Activated T-cell treated with anti-CD3 and anti-CD28 coated beads, Interleukin-2, amount 50 U/mL, for 72 hours (primary cell): Measurements from ENCODE around the gene IL1R1. TPM values are rescaled to one million over a fixed set of nuclear protein-coding genes. Genes with fewer than 3 reads are reported as not detected.
"Not testable (repeated sequence)": the region's sequence is repeated elsewhere in the genome, so short reads cannot be mapped to it uniquely, and the experiment has no call there.

Experiments used
- ATAC-seq, 2 donors: fragments of 150-1000 bp; cut with Tn5 transposase; replicated peaks in 1 of 2; 2 replicates each; pipeline ENCODE4 v1.10.0; 2021; ENCODE audit warnings: moderate library complexity in 2 of 2, mild to moderate bottlenecking in 1 of 2
- DNase-seq, 2 donors: peaks; one replicate each; pipeline ENCODE4 v3.0.0; 2021 to 2022; ENCODE audit warnings: mixed read lengths in 1 of 2
- H3K27ac Mint-ChIP-seq: one replicate; pipeline ENCODE4 v1.8.0; 2022; ENCODE audit warnings: mild to moderate bottlenecking, moderate library complexity, mixed read lengths
- H3K27me3 Mint-ChIP-seq: one replicate; pipeline ENCODE4 v1.8.0; 2022; ENCODE audit warnings: low read depth, mixed read lengths
- H3K36me3 Mint-ChIP-seq, 2 donors: one replicate each; pipeline ENCODE4 v1.8.0; 2022; ENCODE audit warnings: mixed read lengths in 2 of 2, mild to moderate bottlenecking in 1 of 2; ENCODE audit not compliant: insufficient read depth in 2 of 2
- H3K4me1 Mint-ChIP-seq: one replicate; pipeline ENCODE4 v1.8.0; 2022; ENCODE audit warnings: low read depth, mixed read lengths
- H3K4me3 Mint-ChIP-seq, 2 donors: one replicate each; pipeline ENCODE4 v1.8.0; 2022; ENCODE audit warnings: mild to moderate bottlenecking in 2 of 2, mixed read lengths in 2 of 2, moderate library complexity in 2 of 2
- H3K9me3 Mint-ChIP-seq, 2 donors: one replicate each; pipeline ENCODE4 v1.8.0; 2022; ENCODE audit warnings: mixed read lengths in 2 of 2
- total RNA-seq, 2 donors: library from RNA; stranded (reverse); gene quantifications; one replicate each; pipeline ENCODE4 v1.2.3, GENCODE V29; 2022

The IL1R1 gene
- total RNA-seq, 2 donors from 2014 or later, result 14.3 to 14.5 TPM

DNA sequence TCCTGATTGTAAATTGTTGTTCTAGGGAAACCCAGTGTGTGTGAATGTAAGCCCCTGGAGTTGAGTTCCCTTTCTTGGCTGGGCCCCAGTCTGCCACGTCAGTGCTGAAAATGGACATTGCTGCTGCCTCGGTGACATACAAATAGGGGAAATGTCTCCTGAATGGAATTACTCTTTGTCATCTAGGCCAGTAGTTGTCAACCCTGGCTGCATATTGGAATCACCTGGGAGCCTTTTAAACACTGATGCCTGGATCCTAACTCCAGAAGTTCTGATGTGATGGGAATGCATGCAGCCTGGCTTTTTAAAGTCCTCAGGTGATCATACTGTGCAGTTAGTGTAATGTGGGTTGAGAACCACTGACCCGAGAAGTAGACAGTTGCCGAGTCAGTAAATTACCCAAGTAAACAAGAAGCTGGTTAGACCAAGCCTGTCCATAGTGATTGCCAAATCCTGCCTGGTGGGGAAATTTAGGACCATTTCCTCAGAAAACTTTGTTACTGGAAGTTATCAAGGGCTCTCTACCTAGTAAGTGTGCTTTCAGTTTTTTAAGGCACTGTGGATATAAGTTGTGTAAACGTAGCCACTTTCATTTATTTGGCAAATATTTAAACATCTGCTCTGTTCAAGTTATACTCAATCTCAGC, 27.6 kb upstream of the IL1R1 start:
- ATAC-seq, result no peak
- Mint-ChIP-seq H3K36me3 (peaks cover 14 to 15% of the 10 kb centered on the region in 2 donors), H3K4me3 (peak overlapping the region; percentile 31 to 43), H3K4me1 (peaks cover 80% of the 10 kb centered on the region), H3K9me3 (peaks cover 3% of the 10 kb centered on the region in 2 donors), H3K27ac (peak overlapping the region; percentile 28), H3K27me3 (peaks cover 17% of the 10 kb centered on the region)
- DNase-seq, result no peak

DNA sequence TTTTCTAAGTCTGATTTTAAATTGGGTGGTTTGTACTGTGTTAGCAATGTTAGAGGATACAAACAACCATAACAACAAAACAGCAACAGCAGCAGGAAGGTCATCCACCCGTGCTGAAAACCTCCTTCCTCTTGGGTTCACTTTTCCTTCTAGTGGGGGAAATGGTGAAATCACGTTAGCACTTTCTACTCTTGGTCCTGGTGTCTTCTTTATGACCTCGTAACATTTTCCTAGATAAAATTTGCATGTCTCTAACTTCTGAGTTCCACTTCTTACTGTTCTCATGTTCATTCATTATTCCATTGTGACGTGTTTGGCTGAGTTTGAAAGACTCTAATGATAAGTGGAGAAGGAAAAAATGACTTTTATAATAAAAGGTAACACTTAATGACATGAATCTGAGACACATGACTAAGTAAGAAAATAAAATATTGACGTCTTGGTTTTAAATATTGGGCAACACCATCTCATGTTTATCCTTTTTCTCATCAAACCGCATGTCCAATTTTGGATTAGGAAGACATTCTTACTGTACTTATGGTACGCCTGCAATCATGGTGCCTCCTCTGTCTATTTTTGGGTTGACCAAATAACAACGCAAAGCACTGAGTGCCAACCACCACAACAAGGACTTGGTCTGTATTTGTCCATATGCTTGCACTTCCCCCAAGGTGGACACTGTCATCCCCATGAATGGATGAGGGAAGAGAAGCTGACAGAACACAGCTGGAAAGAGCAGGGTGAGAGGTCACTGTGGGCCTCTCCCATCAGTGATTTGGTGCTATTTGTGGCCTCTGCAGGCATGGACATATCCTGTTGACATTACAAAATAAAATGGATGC, 25.7 kb upstream of the IL1R1 start:
- Mint-ChIP-seq H3K9me3 (peaks cover 3% of the 10 kb centered on the region in 2 donors), H3K36me3 (peaks cover 12 to 19% of the 10 kb centered on the region in 2 donors), H3K4me3 (peak overlapping the region; percentile 53 to 57), H3K27ac (peak overlapping the region; percentile 14), H3K4me1 (peaks cover 70% of the 10 kb centered on the region), H3K27me3 (peaks cover 17% of the 10 kb centered on the region)
- DNase-seq, result no peak
- ATAC-seq, result peak in 1 of 2 donors; percentile 38

DNA sequence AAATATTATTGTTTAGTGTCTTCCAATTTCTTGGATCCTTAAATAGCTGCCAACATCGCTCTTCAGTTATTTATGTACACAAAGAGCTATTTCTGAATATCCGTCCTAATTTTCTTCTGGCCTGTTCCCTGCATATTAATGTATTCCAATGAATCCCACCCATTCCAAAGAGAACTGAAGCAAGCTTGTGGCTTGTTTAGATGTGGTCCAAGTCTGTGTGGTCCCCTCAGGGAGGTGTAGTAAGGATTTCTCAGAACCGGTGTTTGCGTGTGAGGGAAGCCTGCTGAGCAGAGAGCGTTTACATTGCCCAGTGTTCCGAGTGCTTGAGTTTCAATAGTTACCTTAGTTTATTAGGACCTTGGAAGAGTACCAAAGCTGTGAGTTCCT, 25.1 kb upstream of the IL1R1 start:
- no peaks in the 10 kb centered on the region for H3K9me3 Mint-ChIP-seq
- peaks cover 17% of the 10 kb centered on the region for H3K27me3 Mint-ChIP-seq
- H3K27ac Mint-ChIP-seq, result no peak overlapping the region
- peaks cover 63% of the 10 kb centered on the region for H3K4me1 Mint-ChIP-seq
- DNase-seq, result no peak
- H3K4me3 Mint-ChIP-seq, result no peak overlapping the region
- ATAC-seq, result no peak
- H3K36me3 Mint-ChIP-seq, result peaks cover 8 to 19% of the 10 kb centered on the region in 2 donors

DNA sequence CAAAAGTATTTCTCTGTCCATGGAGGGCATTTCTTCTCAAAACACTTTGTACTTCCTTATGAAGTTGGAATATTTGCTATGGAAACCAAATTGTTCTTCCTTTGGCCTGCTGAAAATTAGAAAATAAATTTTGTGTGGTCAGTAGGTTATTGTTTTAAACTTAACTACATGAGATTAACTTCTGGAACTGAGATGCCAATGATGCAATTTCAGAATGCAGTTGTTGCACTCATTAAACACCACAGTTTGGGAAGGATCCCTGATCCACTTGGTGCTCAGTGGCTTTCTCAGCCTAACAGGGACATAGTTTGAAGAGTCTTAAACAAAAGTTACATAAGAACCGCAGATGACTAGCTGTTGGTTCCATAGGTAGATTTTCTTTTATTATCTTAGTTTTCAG, 23.3 kb upstream of the IL1R1 start:
- H3K27ac Mint-ChIP-seq, result no peak overlapping the region
- H3K9me3 Mint-ChIP-seq, result peaks cover 0 to 1% of the 10 kb centered on the region in 2 donors
- DNase-seq (no peak), ATAC-seq (no peak)
- H3K4me3 Mint-ChIP-seq, result no peak overlapping the region
- peaks cover 46% of the 10 kb centered on the region for H3K4me1 Mint-ChIP-seq
- peaks cover 7 to 19% of the 10 kb centered on the region in 2 donors for H3K36me3 Mint-ChIP-seq
- H3K27me3 Mint-ChIP-seq, result peaks cover 17% of the 10 kb centered on the region

DNA sequence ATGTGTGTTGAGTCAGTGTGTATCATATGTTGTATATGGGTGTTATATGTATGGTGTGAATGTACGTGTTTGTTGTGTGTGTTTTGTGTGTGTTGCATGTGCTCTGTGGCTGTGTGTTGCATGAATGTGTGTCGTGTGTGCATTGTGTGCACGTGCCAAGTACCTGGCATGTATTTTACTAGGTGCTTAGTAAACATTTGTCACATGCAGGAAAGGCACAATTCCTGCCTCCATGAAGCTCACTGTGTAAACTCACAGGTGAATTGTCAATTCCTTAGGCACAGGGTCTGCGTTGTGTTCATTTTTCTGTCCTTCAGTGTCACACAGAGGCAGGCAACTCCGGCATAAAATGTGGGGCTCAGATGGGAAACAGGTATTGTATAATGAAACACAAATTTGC, 22.3 kb upstream of the IL1R1 start:
- ATAC-seq (peak; percentile 41 to 53), DNase-seq (no peak)
- Mint-ChIP-seq H3K36me3 (peaks cover 10 to 25% of the 10 kb centered on the region in 2 donors), H3K27ac (no peak overlapping the region), H3K4me1 (peaks cover 38% of the 10 kb centered on the region), H3K9me3 (peaks cover 2 to 4% of the 10 kb centered on the region in 2 donors), H3K27me3 (peaks cover 19% of the 10 kb centered on the region), H3K4me3 (no peak overlapping the region)

DNA sequence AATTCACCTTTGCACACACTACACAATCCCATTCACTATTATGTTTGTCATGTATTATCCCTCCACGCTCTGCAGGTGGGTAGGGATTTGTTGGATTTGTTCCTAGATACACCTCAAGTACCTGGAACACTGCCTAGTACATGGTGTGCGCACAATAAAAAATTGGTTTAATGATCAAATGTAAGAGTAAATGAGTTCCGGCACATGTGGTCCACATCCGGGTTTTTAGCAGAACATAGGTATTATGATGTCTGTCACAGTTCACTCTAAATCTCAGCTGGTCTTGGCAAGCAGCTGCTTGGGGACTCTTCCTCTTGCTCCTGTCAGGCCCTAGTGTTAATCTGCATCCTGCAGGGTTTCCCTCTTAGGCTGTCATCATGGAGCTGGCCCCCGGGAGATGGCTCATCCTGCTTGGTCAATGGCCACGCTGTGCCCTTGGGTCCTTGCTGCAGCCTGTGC, 21.8 kb upstream of the IL1R1 start:
- ATAC-seq (no peak), DNase-seq (no peak)
- H3K27ac Mint-ChIP-seq, result no peak overlapping the region
- H3K36me3 Mint-ChIP-seq, result peaks cover 6 to 23% of the 10 kb centered on the region in 2 donors
- H3K27me3 Mint-ChIP-seq, result peaks cover 19% of the 10 kb centered on the region
- peaks cover 38% of the 10 kb centered on the region for H3K4me1 Mint-ChIP-seq
- no peak overlapping the region for H3K4me3 Mint-ChIP-seq
- H3K9me3 Mint-ChIP-seq, result peaks cover 3 to 5% of the 10 kb centered on the region in 2 donors

DNA sequence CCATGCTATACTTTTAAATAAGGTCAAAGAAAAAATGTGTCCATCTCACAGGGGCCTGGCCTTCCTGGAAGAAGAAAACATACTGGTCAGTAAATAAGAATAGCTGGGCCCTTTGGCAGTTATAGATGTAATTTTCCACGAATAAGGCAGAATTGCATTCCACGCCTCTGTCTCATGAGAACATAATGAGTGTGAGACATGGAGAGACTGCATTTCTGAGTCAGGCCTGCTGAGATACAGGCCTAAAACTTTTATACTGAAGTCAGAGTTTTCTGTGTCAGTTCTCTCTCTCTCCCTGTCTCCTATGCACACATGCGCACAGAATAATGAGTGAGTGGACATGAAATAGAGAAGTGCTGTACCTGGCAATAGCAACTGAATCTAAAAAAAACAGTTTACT, 20.4 kb upstream of the IL1R1 start:
- H3K4me3 Mint-ChIP-seq, result no peak overlapping the region
- H3K27me3 Mint-ChIP-seq, result peaks cover 11% of the 10 kb centered on the region
- DNase-seq (no peak), ATAC-seq (no peak)
- H3K4me1 Mint-ChIP-seq, result peaks cover 38% of the 10 kb centered on the region
- H3K27ac Mint-ChIP-seq, result no peak overlapping the region
- H3K9me3 Mint-ChIP-seq, result peaks cover 4 to 7% of the 10 kb centered on the region in 2 donors
- H3K36me3 Mint-ChIP-seq, result peaks cover 8 to 30% of the 10 kb centered on the region in 2 donors

DNA sequence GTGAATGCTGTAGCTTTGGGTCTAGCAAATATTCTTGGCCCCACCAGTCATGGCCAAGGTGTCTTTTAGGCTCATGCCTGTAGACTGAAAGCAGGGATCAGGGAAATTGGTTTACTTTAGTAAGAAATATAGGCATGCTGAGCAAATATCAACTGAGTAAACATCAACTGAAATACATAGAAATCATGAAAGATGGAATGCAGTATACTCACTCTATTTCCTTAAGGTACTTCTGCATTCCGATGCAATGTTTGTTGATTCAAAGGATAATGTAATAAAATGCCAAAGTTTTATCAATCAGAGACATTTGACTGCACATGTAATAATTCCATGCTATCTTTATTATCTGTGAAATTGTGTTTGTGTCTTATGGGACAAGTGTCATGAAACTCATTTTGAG, 19.6 kb upstream of the IL1R1 start:
- no peak for ATAC-seq
- H3K9me3 Mint-ChIP-seq, result peaks cover 4 to 8% of the 10 kb centered on the region in 2 donors

DNA sequence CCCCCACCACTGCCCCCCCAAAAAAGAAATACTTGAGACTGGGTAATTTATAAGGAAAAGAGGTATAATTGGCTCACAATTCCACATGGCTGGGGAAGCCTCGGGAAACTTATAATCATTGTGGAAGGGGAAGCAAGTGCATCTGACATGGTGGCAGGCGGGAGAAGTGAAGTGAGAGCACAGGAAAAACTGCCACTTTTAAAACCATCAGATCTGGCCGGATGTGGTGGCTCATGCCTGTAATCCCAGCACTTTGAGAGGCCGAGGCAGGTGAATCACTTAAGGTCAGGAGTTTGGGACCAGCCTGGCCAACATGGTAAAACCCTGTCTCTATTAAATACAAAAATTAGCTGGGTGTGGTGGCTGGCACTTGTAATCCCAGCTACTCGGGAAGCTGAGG, 18.1 kb upstream of the IL1R1 start:
- Mint-ChIP-seq H3K36me3 (peaks cover 13 to 31% of the 10 kb centered on the region in 2 donors), H3K9me3 (peaks cover 7 to 12% of the 10 kb centered on the region in 2 donors), H3K27me3 (peaks cover 11% of the 10 kb centered on the region), H3K4me1 (peaks cover 46% of the 10 kb centered on the region)
- DNase-seq, ATAC-seq, H3K27ac Mint-ChIP-seq, H3K4me3 Mint-ChIP-seq: not testable (repeated sequence)

More for the DNA sequence above, 19.6 kb upstream of the IL1R1 start:
- Mint-ChIP-seq H3K27me3 (peaks cover 11% of the 10 kb centered on the region), H3K4me3 (no peak overlapping the region), H3K4me1 (peaks cover 40% of the 10 kb centered on the region), H3K27ac (no peak overlapping the region), H3K36me3 (peaks cover 8 to 31% of the 10 kb centered on the region in 2 donors)
- no peak for DNase-seq

DNA sequence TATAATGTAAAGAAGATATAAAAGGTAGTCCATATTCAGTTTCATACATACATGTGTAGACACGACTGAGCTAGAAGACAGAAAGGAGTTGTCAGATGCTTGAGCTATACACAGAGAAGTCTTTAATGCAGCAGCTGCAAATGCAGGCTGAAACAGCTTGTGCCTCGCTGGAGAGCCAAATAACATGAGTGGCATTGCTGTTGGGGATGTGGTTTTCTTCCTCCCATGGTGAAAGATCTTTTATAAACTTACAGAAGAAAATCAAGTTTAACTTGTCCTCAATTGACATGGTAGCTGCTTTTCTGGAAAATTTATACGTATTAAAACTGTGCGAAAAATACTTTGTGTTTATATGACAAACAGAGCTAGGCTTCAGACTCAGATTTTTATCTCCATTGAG, 16.4 kb upstream of the IL1R1 start:
- Mint-ChIP-seq H3K36me3 (peaks cover 19 to 38% of the 10 kb centered on the region in 2 donors), H3K4me1 (peaks cover 45% of the 10 kb centered on the region), H3K4me3 (no peak overlapping the region), H3K9me3 (peaks cover 9 to 15% of the 10 kb centered on the region in 2 donors), H3K27me3 (peaks cover 11% of the 10 kb centered on the region), H3K27ac (no peak overlapping the region)
- ATAC-seq (no peak), DNase-seq (no peak)

DNA sequence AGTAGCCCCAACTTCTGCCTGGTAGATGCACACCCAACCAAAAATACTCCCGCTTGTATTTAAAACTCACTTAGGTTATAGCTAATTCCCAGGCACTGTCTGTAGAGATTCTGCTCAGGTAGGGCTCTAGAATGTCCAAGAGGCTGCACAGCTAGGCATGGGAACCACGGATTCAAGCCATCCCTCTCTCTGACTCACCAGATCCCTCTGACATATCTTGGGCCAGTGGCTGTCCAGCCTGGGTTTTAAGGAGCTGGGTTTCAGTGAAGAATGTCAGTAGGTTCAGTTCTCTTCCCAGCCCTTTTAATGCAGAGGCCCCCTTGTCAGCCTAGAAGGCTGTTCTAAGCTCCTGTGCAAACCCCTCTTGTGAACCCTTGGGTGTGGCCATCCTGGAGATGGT, 15.9 kb upstream of the IL1R1 start:
- DNase-seq (no peak), ATAC-seq (no peak)
- peaks cover 24 to 39% of the 10 kb centered on the region in 2 donors for H3K36me3 Mint-ChIP-seq
- H3K4me3 Mint-ChIP-seq, result no peak overlapping the region
- peaks cover 14 to 18% of the 10 kb centered on the region in 2 donors for H3K9me3 Mint-ChIP-seq
- peaks cover 45% of the 10 kb centered on the region for H3K4me1 Mint-ChIP-seq
- no peak overlapping the region for H3K27ac Mint-ChIP-seq
- H3K27me3 Mint-ChIP-seq, result peaks cover 11% of the 10 kb centered on the region

DNA sequence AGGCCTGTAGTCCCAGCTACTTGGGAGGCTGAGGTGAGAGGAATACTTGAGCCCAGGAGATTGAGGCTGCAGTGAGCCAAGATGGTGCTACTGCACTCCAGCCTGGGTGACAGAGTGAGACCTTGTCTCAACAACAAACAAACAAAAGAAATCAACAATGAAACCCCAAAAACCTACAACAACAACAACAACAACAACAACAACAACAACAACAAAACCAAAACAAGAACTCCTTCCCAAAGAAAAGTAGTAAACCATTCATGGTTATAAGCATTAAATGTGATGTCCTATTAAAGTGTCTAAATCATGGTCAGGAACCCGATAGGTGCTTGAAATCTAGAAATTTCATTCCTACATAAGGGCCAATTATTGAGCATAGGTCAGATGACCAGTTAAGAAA, 13.5 kb upstream of the IL1R1 start:
- H3K4me3 Mint-ChIP-seq, result no peak overlapping the region
- H3K36me3 Mint-ChIP-seq, result peaks cover 25 to 46% of the 10 kb centered on the region in 2 donors
- H3K4me1 Mint-ChIP-seq, result peaks cover 50% of the 10 kb centered on the region

DNA sequence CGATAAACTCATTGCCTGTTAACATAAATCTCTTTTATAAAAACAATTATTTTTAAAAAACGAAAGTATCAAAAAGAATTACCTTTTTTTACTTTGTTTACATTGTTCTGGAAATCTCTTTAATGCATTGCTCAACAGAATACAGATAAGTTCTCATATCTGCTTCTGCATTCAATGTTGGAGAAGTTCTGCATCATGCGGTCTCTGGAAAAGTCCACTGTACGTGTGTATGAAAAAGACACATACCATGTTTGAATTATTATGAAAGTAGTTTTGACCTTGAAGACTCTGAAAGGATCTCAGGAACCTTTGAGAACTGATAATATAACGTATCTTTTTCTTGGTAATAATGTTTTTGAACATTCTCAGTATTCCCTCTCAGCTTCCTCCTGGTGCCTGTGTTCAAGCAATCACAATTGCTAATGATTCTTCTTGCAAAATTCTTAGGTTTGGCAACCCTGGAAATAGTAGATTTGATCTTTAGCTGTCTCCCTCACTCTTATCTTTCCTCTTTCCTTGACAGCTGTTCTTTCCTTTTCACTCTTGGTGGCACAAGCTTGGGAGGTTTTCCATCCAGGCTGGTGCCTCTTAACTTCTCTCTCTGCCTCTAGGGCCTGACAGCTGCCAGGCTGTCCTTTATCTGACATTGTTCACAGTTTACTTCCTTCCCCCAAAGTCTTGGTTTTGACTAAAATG, 12.4 kb upstream of the IL1R1 start:
- Mint-ChIP-seq H3K27ac (no peak overlapping the region), H3K9me3 (peaks cover 21% of the 10 kb centered on the region in 2 donors), H3K4me1 (peaks cover 49% of the 10 kb centered on the region), H3K4me3 (peak overlapping the region in 1 of 2 donors; percentile 3), H3K36me3 (peaks cover 22 to 42% of the 10 kb centered on the region in 2 donors), H3K27me3 (peaks cover 7% of the 10 kb centered on the region)
- no peak for ATAC-seq
- no peak for DNase-seq

More for the DNA sequence above, 13.5 kb upstream of the IL1R1 start:
- Mint-ChIP-seq H3K27me3 (peaks cover 11% of the 10 kb centered on the region), H3K27ac (no peak overlapping the region), H3K9me3 (peaks cover 21 to 22% of the 10 kb centered on the region in 2 donors)
- ATAC-seq, result no peak
- DNase-seq, result no peak
